Measurements from ENCODE around the gene ALG10. TPM values are rescaled to one million over a fixed set of nuclear protein-coding genes. Genes with fewer than 3 reads are reported as not detected.
"Not testable (repeated sequence)": the region's sequence is repeated elsewhere in the genome, so short reads cannot be mapped to it uniquely, and the experiment has no call there.

Gene ALG10
- polyA plus RNA-seq, 1 of the 3 experiments (the other 2 are of a cell fraction): 2.3 TPM

DNA sequence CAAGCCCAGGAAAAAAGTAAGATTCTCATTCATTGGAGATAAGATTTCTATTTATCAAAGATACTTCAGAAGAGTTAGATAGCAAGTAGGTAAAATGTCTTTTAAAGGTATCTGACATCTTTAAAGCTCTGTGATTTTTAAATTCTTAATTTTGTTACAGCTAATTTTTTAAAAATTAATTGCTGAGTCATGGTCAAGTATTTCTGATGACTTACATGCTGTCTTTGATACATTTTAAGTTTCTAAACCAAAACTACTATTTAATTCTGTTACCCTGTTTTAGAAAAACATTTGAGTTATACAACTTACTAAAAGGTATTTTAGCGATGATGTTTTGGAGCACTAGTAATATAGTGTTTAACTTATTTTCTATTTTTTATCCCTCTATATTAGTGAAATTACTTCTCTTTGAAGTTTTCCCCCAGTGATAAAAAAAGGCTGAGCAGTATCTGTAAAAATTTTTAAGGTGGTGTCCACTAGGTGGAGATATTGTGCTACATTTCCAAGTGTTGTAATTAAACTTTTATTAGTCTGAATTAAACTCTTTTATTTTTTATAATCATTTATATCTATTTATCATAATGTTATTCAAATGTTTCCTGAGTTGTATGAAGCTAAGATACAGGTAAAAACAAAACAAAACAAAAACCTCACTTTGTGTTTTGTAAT is 11.5 kb downstream of the ALG10 start:
- no peaks in the 10 kb centered on the region for H3K4me1 ChIP-seq (ENCODE audit: control insufficient read depth in 1 of 2, insufficient read depth in 2 of 2, low read depth in 1 of 2, low read length in 1 of 2)
- TF ChIP-seq FOXM1 (IDR thresholded peaks at IDR 0.05; ENCODE audit: low read depth): no peak
- TF ChIP-seq RFX5 (IDR thresholded peaks at IDR 0.05; ENCODE audit: low read length): no peak
- peak; percentile 24; the same call in 1 of the 2 replicates for TF ChIP-seq RAD21 (IDR thresholded peaks at IDR 0.05; ENCODE audit: low read length)
- TF ChIP-seq, protein P1, sequence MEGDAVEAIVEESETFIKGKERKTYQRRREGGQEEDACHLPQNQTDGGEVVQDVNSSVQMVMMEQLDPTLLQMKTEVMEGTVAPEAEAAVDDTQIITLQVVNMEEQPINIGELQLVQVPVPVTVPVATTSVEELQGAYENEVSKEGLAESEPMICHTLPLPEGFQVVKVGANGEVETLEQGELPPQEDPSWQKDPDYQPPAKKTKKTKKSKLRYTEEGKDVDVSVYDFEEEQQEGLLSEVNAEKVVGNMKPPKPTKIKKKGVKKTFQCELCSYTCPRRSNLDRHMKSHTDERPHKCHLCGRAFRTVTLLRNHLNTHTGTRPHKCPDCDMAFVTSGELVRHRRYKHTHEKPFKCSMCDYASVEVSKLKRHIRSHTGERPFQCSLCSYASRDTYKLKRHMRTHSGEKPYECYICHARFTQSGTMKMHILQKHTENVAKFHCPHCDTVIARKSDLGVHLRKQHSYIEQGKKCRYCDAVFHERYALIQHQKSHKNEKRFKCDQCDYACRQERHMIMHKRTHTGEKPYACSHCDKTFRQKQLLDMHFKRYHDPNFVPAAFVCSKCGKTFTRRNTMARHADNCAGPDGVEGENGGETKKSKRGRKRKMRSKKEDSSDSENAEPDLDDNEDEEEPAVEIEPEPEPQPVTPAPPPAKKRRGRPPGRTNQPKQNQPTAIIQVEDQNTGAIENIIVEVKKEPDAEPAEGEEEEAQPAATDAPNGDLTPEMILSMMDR (IDR thresholded peaks at IDR 0.05): peak; percentile 60
- TF ChIP-seq, protein P2, sequence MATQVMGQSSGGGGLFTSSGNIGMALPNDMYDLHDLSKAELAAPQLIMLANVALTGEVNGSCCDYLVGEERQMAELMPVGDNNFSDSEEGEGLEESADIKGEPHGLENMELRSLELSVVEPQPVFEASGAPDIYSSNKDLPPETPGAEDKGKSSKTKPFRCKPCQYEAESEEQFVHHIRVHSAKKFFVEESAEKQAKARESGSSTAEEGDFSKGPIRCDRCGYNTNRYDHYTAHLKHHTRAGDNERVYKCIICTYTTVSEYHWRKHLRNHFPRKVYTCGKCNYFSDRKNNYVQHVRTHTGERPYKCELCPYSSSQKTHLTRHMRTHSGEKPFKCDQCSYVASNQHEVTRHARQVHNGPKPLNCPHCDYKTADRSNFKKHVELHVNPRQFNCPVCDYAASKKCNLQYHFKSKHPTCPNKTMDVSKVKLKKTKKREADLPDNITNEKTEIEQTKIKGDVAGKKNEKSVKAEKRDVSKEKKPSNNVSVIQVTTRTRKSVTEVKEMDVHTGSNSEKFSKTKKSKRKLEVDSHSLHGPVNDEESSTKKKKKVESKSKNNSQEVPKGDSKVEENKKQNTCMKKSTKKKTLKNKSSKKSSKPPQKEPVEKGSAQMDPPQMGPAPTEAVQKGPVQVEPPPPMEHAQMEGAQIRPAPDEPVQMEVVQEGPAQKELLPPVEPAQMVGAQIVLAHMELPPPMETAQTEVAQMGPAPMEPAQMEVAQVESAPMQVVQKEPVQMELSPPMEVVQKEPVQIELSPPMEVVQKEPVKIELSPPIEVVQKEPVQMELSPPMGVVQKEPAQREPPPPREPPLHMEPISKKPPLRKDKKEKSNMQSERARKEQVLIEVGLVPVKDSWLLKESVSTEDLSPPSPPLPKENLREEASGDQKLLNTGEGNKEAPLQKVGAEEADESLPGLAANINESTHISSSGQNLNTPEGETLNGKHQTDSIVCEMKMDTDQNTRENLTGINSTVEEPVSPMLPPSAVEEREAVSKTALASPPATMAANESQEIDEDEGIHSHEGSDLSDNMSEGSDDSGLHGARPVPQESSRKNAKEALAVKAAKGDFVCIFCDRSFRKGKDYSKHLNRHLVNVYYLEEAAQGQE (IDR thresholded peaks at IDR 0.05; ENCODE audit: low read depth, low read length): no peak
- no peak for TF ChIP-seq TAF1 (IDR thresholded peaks at IDR 0.05; ENCODE audit: borderline replicate concordance, low read depth, low read length)
- H3K27me3 ChIP-seq (ENCODE audit: insufficient read depth): no peaks in the 10 kb centered on the region
- H3K36me3 ChIP-seq (replicated peaks in 1 of 2; ENCODE audit: control insufficient read depth in 1 of 2, insufficient read depth in 2 of 2, low read length in 1 of 2): peaks cover 0 to 6% of the 10 kb centered on the region in 2 experiments
- H2AFZ ChIP-seq (ENCODE audit: low read depth): 0 out of 2 replicates have a peak overlapping the region, but pooled peaks have one; percentile 51
- peak; percentile 4 for DNase-seq
- WGBS (ENCODE audit: low lambda C conversion rate): 53% methylated on average over 1 of the region's 1 CpG
- no peak overlapping the region for H3K27ac ChIP-seq (ENCODE audit: low read depth in 2 of 2, low read length in 1 of 2)
- no peak overlapping the region for H3K4me2 ChIP-seq
- no peaks in the 10 kb centered on the region for H3K9me2 ChIP-seq
- no peaks in the 10 kb centered on the region for H3K79me2 ChIP-seq (ENCODE audit: insufficient read depth)
- H3F3A ChIP-seq (replicated peaks; ENCODE audit: insufficient read depth): no peaks in the 10 kb centered on the region
- H3K4me3 ChIP-seq (ENCODE audit: low read depth in 2 of 2, low read length in 1 of 2): no peak overlapping the region
- POLR2A ChIA-PET: no interaction called here
- H3K9ac ChIP-seq: no peak overlapping the region
- H3K9me3 ChIP-seq: no peaks in the 10 kb centered on the region
- no peaks in the 10 kb centered on the region for H4K20me1 ChIP-seq (ENCODE audit: insufficient read depth)
- CTCF ChIA-PET: interaction anchor here (0.8 kb wide), 1 partner anchor 1115 kb away, joined by 3 read pairs; no protein-coding TSS in a partner anchor

DNA sequence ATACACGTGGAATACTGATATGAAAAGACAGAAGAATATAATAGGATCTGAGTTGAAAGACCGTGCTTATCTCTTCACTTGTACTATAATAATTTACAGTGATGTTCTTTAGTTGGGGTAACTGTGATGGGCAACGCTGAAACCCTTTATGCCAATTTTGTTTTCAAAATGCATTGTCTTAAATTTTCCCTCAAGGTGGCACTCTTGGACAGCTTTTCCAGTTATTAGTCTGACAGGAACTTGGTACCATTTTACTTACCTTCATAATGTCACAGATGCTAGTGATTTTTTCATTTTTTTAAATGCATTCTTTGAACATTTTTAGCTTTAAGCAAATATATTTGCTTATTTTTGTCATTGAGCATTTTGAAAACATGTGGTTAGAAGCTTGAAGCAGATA is 16.1 kb downstream of the ALG10 start:
- CTCF ChIA-PET: interaction anchor here (0.6 to 1.6 kb wide), 3 partner anchors 17 to 381 kb away, joined by 3 read pairs; no protein-coding TSS in a partner anchor

More for the DNA sequence above, 16.1 kb downstream of the ALG10 start:
- H3K4me3 ChIP-seq (ENCODE audit: low read depth in 2 of 2, low read length in 1 of 2); H3K4me1 ChIP-seq (ENCODE audit: control insufficient read depth in 1 of 2, insufficient read depth in 2 of 2, low read depth in 1 of 2, low read length in 1 of 2); H3K79me2 ChIP-seq (ENCODE audit: insufficient read depth); H4K20me1 ChIP-seq (ENCODE audit: insufficient read depth); H3K27me3 ChIP-seq (ENCODE audit: insufficient read depth); DNase-seq; H3K36me3 ChIP-seq (replicated peaks in 1 of 2; ENCODE audit: control insufficient read depth in 1 of 2, insufficient read depth in 2 of 2, low read length in 1 of 2); H3K4me2 ChIP-seq; H2AFZ ChIP-seq (ENCODE audit: low read depth); H3K27ac ChIP-seq (ENCODE audit: low read depth in 2 of 2, low read length in 1 of 2); H3F3A ChIP-seq (replicated peaks; ENCODE audit: insufficient read depth); POLR2A ChIA-PET; H3K9me3 ChIP-seq; H3K9ac ChIP-seq; H3K9me2 ChIP-seq: not testable (repeated sequence)
- peak; percentile 56 for TF ChIP-seq RAD21 (IDR thresholded peaks at IDR 0.05; ENCODE audit: low read length)
- TF ChIP-seq, protein P1 (IDR thresholded peaks at IDR 0.05): peak; percentile 53
- 48% methylated on average over 3 of the region's 3 CpGs for WGBS (ENCODE audit: low lambda C conversion rate)

Data from SK-N-SH (cell line).